Measurements from ENCODE around the gene SLC35D3.

DNA sequence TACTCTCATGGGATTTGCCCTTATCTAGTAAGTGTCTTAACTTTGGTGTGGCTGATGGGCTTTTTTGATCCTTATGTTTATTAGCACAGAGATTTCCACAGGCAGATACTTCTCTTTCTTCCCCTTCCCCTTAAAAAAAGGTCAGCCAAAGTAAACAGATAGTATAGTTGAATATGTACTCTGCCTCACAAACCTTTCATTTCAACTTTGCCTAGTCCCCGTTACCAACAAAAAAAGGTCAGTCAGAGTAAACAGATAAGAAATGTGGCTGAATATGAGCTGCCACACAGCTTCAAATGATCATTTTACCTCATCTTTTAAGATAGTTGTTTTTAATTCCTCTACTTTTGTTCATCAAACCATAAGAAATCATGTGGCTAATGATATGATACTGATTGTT lies 34.1 kb upstream of the SLC35D3 start:
- TF ChIP-seq CTCF (IDR thresholded peaks at IDR 0.05) = no peak
- no peak for TF ChIP-seq POLR2A (IDR thresholded peaks at IDR 0.05)
